ENCODE results near the gene SLC8A1. TPM values are rescaled to one million over a fixed set of nuclear protein-coding genes. Genes with fewer than 3 reads are reported as not detected.

SLC8A1 gene
- total RNA-seq, 2 donors from 2014 or later: 105 to 121 TPM

DNA sequence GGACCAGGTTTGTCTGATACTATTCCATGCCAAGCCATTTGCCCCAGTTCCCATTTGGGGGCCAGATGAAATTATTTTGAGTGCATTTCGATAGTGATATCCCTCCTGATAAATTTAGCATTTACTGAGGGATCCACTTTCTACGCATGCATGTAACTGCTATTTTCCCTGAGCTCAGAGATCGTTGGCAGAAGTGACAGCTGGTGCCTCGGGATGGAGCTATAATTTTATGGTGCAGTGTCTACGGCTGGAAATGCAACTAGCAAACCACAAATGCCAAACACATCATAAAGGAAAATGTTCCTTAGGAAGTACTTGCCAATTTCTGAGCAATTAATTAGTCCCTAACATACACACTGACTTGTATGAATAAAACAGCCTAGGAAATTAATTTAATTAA lies 254.8 kb downstream of the SLC8A1 start:
- intact Hi-C loops (cut with DNase I): no loop called here
- no peak for DNase-seq (ENCODE audit: low spot score)

DNA sequence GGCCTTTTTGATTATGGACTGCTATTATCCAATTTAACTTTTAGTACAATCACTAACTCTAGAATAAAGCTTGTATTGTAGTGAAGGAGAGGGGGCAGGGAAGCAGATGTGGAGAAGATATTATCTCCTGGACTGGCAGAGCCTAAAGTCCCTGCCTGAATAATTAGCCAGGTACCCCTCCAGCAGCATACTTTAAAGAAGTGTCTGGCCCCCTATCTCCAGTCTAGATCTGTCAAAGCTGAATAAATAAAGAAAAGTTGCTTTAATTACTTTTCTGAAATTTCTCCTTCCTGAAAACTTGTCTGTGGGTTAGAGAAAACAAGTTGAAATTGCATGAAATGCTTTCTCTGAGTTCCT lies 258.2 kb downstream of the SLC8A1 start:
- DNase-seq (ENCODE audit: low spot score): no peak
- intact Hi-C loops (cut with DNase I): no loop called here

DNA sequence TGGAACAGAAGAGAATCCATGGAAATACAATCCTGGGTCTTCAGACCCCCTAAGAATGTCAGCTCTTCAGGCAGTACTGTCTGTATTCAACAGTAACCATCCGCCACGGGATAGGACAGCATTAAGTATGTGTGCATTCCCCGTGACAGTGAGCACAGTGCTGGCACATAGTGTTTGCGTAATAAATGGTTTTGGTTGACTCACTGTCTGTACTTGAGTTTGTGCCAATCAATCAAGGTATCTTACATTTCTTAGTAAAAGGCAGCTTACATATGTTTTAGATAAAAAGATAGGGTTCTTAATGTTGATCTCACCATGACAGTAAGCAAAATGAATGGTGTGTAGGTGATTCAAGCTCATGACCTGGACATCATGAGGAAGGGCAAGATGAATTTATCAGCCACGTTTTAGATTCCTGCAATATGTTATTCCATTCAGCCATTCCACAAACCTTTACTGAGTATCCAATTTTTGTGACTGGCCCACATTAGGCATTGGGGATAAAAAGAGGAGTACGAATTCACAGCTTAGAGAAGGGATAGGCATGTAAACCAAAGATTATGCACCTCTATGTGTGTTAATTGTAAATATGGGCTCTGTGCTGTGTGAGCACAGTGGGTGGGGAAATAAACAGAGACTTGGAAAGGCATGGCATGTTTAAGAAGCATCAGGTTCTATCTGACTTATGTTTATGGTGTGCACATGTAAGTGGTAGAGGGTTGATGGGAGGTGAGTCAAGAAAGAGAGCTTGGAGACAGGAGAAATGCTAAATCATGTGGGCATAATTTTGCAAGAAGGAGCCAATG lies 258.8 kb downstream of the SLC8A1 start:
- intact Hi-C loops (cut with DNase I): no loop called here
- no peak for DNase-seq (ENCODE audit: low spot score)

DNA sequence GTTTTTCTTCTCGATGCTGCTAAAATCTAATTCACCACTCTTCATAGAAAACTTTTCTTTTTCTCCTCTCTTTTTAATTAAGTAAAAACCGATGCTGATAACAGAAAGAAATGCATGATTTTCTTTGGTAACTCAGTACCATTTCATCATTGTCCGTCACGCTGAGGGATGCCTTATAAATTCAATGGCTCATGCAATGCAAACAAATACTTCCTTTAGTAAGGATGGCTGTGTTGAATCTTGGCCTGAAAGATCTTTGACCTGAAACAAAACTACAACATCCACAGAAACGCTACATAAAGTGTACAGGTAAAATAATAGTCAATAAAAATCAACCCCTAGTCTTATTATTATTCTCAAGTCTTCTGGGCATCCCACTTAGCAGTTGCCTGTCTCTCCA lies 261.4 kb downstream of the SLC8A1 start:
- no peak for DNase-seq (ENCODE audit: low spot score)
- intact Hi-C loops (cut with DNase I): no loop called here

DNA sequence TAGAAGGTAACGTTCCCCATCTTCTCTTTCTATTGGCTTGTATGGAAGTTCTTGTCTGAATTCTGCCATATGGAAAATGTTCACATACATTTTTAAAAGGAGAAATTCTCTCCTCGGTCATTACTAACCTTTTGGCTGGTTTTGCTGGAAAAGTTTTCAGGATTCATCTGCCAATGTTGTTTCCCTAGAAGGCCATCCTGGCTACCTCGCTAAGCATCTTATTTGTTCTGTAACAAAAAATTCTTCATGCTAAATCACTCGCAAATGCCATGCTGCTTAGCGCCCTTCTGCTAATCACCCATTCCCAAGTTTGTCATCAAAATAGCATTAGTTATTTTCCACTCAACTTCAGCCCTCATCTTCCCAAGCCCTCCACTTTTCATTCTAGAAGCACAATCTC lies 262.0 kb downstream of the SLC8A1 start:
- DNase-seq (ENCODE audit: low spot score): no peak
- intact Hi-C loops (cut with DNase I): no loop called here

DNA sequence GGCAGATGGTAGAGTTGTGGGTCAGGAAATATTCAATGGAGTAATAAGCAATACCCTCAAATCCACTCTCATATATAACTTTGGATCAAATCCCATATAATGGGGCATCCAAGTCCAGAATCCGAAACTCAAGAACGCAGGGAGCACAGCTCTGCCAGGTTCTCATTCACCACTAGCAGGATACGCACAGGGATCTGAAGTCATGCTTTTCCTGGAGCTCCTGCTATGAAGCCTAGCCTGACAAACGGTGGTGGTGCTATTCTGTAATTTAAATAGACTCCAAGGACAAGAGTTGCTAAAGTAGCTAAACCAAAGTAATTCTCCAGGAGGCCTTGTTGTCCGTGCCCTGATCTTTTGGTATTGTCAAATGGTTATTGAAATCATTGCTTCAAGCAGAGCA lies 264.8 kb downstream of the SLC8A1 start:
- intact Hi-C loops (cut with DNase I): no loop called here
- DNase-seq (ENCODE audit: low spot score): no peak

DNA sequence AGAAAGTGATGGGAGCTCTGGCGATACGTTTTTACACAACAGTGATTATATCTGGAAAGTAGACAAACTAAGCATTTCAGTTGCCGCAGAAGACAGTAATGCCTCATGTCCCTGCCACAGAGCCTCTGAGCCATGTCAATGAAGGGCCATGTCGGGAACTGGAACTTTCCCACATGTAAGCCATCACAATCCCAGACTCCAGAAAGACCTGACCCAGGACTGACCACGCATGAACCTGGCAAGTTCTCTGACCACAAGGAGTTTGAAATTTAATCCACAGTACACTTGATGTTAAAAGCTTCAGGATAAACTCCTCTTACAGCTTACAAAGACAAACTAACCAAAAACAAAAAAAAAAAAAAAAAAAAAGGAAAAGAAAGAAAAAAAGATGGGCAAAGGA lies 267.3 kb downstream of the SLC8A1 start:
- no peak for DNase-seq (ENCODE audit: low spot score)

DNA sequence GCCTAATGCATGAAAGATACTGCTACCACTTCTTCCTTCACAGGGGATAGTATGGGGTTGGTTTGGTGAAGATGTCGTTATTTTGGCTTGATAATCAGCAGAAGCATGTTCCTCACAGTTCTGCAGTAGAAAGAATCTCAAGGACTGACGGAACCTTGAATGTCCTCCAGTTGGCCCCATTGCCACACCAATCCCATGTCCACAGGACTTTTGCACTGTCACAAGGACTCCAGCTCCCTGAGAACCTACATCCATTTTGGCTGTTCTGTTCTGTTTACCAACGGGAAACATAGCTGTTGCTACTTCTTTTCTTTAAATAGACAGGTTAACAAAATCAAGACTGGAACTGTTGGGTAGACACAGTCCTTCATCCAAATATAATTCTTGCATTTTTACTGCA lies 270.0 kb downstream of the SLC8A1 start:
- no peak for DNase-seq (ENCODE audit: low spot score)
- intact Hi-C loops (cut with DNase I): no loop called here

More for the DNA sequence above, 267.3 kb downstream of the SLC8A1 start:
- intact Hi-C loops (cut with DNase I): no loop called here

DNA sequence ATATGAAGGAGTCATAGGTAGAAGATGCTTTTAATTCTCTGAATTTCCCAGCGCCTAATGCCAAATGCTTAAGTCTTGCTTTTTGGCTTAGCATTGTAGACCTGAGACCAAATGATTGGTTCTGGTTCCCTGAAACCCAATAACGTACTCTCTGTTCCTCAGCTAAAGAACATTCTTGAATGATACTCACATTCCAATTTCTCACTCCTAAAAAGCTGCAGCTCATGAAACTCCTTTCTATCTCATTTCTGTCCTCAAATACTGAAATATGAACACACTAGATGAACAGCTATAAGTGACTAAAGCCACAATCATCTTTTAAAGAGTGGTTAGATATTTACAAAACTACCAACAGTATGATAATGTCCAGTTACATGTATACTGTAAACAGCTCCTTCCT lies 272.1 kb downstream of the SLC8A1 start:
- no peak for DNase-seq (ENCODE audit: low spot score)
- intact Hi-C loops (cut with DNase I): no loop called here

DNA sequence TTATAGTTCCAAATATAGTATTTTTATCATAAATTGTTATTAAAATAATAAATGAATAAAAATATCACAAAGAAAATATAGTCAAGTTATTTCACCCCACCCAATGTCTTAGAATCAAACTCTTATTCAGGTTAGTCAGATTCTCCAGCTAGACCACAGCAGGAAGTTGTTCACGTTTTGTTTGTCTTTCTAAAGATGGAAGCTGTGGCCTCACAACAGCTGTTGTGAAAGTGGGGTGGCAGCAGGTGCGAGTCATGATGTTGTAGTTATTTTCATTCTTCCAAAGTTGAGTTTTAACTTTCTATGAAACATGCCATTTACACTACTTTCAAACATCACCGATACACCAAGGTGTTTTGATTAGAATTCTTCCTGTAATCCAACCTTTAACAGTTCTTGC lies 272.9 kb downstream of the SLC8A1 start:
- intact Hi-C loops (cut with DNase I): no loop called here

DNA sequence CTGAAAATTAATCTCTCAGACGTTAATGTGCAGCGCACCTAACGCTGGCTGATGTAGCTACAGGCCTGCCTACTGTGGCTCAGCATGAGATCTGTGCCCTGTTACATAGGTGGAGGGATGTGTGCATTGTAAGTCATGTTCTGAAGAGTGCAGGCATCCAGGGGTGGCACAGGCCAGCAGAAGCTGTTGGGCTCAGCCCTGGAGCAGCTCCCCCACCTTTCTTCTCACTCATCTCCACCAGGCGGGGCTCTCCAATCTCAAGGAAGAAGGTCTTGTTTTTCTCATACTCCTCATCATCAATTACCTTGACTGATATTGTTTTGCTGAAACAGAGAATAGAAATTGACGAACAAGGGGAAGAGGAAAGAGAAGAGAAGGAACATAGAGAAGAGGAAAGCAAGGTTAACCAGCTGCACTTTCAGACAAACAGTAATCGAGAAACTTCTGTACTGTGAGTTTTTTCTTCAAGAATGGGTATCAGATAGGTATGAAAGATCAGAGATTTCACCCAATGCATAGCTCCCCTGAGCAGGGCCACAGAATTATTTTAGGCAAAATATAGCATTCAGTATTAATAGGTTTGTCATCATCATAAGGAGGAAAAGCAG lies 273.6 kb downstream of the SLC8A1 start:
- intact Hi-C loops (cut with DNase I): no loop called here
- no peak for DNase-seq (ENCODE audit: low spot score)

More for the DNA sequence above, 272.9 kb downstream of the SLC8A1 start:
- no peak for DNase-seq (ENCODE audit: low spot score)

DNA sequence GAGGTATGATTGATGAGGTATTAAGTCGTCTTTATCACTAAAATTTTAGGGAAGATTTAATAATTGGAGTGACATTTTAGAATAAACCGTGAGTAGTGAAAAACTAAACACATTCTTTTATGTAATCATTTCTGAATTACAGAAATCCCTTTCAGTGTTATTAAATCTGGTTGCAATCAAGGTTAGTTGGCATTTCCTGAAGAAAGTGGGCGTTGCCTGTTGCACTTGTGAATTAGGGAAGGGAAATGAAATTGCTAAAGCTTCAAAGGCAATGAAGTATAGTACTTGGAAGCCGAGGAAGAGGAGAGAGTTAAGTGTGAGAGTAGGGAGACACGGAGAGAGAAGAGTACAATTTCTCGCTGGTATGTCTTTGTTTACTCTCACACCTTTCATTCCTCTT lies 274.5 kb downstream of the SLC8A1 start:
- intact Hi-C loops (cut with DNase I): no loop called here
- DNase-seq (ENCODE audit: low spot score): no peak

DNA sequence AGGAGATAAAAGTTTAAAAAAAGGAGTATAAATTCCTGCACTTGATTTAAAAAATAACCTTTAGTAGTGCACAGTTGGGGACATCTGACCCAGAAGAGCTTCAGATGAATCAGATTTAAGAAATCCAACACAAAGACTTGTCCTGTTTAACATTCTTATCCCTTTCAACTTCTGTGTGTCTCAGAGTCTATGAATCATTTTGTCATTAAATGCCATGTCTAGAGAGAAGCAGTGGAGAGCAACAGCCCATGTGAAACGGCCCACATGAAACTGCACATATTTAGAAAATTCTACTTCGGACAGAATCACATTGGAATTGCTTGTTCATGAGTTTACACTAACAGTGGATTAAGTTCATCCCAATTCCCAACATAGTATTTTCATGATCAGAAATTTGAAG lies 278.6 kb downstream of the SLC8A1 start:
- intact Hi-C loops (cut with DNase I): no loop called here
- DNase-seq (ENCODE audit: low spot score): no peak

DNA sequence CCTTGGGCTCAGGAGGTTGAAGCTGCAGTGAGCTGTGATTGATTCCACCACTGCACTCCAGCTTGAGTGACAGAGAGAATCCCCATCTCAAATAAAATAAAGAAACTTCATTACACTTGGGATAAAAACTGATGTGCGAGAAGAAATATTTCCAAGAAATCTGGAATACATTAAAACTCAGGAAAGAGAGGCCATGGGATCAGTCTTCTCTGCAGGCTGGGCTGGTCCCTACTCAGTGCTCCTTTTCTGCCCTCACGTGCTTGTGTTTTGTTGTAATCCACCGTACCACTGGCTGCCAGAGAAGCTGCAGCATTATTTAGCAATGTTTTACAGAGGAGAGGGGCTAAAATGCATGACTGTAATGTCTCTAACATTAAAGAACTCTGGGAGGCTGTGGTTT lies 282.0 kb downstream of the SLC8A1 start:
- no peak for DNase-seq (ENCODE audit: low spot score)
- intact Hi-C loops (cut with DNase I): no loop called here

DNA sequence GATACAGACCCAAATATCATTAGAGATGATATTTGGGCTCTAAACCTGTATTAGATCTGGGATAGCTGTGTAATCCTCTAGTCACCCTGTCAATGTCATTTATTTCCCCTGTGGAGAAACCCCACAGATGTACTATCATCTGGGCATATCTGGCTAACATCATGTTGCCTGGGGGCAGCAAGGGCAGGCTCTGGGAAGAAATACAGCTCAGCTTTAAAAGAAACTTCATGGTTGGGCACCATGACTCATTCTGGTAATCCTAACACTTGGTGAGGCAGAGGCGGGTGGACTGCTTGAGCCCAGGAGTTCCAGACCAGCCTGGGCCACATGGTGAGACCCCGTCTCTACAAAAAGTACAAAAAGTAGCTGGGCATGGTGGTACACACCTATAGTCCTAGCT lies 282.5 kb downstream of the SLC8A1 start:
- no peak for DNase-seq (ENCODE audit: low spot score)
- intact Hi-C loops (cut with DNase I): no loop called here

DNA sequence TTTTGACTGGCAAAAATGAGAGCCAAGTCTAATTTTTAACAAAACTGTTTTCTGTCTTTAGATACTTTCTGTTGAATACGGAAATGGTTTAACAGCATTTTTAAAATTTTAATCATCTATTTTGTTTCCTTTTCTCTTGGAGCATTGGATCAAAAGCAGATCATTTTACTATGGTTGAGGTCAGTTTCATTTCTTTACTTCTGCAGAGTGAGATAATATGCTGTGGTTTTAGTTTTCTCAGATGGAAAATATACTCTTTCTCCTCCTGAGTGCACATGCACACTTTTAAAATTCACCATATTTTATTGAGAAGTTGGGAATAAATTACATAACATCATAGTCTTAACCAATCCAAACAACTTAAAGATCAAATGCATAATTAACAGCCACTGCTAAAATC lies 283.3 kb downstream of the SLC8A1 start:
- intact Hi-C loops (cut with DNase I): no loop called here
- no peak for DNase-seq (ENCODE audit: low spot score)

DNA sequence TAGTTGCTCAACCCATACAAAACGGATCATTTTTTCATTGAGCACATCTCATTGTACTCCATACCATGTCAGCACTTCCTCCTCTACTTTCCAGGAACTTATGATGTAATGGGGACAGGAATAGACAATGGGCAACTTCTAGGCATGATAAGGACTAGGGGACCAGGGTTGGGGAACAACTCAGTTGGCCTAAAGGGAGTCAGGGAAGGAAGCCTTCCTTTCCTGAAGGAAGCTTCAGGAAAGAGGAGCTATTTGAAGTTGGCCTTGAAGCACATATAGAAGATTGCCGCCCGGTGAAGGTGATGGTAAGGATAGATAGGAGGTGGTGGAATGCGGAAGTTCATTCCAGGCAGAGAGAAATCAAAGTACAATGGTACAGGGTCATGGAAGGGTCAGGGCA lies 283.9 kb downstream of the SLC8A1 start:
- intact Hi-C loops (cut with DNase I): no loop called here
- DNase-seq (ENCODE audit: low spot score): no peak

DNA sequence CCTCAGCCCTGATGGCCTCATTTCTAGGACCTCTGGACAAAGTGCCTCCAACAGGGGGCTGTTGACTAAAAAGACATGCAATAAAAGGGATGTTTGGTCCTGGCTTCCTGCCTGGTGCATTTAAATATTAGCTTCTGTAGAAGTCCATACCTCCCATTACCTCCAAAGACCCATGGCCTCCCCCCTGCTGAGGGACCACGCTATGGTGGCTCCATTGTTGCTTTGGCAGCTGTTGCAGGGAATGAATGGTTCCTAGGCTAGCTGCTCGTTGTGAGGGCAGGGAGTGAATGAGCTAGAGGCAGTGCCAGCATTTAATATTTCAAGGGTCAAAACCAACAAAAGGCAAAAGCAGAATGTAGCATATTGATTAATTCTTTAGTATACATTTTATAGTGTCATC lies 285.9 kb downstream of the SLC8A1 start:
- DNase-seq (ENCODE audit: low spot score): no peak
- intact Hi-C loops (cut with DNase I): no loop called here

DNA sequence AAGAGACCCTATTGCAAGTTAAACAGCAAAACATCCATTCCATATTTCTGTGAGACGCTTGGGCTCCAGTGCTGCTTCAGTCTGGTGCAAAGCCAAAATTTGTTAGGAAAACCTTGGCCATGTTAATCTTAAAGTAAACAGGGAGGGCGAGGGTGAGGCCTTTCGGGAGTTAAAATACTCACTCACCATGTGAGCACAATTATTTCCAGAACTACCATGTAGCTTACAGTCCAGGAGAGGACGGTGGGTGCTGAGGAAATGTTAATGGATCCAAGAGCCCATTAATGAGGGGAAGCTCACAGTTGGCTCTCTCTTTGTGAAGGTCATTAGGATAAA lies 286.4 kb downstream of the SLC8A1 start:
- intact Hi-C loops (cut with DNase I): no loop called here
- no peak for DNase-seq (ENCODE audit: low spot score)

DNA sequence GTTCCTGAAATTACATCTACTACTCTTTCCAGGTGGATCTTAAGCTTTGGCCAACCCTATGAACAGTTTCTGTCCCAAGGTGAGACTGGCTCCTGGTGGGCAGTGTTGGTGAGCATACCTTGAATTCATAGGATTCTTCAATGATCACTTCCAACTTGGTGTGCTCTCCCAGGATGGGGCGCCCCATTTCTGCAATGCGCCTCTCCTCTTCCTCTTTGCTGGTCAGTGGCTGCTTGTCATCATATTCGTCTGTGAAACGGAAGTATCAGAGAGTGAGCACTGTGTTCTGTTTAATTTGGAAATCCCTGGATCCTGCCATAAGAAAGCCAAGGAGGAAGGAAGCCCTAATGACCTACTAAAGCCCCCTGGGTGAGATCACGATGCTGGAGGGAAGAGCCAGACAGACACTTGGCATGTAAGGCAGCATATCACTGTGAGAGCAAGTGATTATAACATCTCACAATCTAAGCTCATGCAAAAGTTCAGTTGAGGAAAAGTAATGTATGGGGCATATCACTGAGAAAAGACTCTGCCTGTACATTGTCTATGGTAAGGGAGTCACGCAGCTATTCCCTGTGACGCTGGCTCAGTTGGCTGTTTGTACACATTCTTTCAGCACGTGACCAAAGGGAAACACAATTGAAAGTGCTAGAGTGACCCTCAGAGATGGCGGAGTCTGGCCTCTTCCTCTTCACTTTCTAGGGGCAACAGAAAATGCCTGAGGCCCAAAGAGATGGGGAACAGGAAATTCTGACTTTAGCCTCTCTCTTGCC lies 287.0 kb downstream of the SLC8A1 start:
- no peak for DNase-seq (ENCODE audit: low spot score)
- intact Hi-C loops (cut with DNase I): no loop called here

DNA sequence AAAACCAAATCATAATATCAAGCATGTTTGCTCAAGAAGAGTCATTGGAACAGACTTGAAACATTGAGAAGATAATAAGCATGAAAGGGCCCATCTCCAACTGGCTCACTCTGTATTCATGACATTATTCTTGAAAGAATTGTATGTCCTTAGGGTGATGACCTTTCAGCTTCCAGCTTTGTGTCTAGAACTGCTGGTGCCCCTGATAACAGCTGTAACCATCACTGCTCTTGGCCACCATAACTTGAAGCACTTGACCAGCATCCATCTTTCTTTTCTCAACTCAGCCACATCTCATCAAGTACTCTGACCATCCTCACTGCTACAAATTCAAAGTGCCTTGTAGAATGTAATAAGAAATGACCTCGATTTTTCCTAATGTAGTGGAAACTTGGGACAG lies 289.9 kb downstream of the SLC8A1 start:
- no peak for DNase-seq (ENCODE audit: low spot score)

More for the DNA sequence above, 289.9 kb downstream of the SLC8A1 start:
- intact Hi-C loops (cut with DNase I): no loop called here

Data from posterior vena cava (tissue), 2 donors.